CD4-positive, alpha-beta T cell treated with Interleukin-21 for 1 hour (primary cell): ENCODE results near the gene NFATC3.
A peak's percentile ranks its signal among the peaks of the same experiment; 100 is the strongest.

Experiments used
- DNase-seq: peaks from one replicate; pipeline ENCODE4 v3.0.0-alpha.2; 2020

NFATC3 gene

DNA sequence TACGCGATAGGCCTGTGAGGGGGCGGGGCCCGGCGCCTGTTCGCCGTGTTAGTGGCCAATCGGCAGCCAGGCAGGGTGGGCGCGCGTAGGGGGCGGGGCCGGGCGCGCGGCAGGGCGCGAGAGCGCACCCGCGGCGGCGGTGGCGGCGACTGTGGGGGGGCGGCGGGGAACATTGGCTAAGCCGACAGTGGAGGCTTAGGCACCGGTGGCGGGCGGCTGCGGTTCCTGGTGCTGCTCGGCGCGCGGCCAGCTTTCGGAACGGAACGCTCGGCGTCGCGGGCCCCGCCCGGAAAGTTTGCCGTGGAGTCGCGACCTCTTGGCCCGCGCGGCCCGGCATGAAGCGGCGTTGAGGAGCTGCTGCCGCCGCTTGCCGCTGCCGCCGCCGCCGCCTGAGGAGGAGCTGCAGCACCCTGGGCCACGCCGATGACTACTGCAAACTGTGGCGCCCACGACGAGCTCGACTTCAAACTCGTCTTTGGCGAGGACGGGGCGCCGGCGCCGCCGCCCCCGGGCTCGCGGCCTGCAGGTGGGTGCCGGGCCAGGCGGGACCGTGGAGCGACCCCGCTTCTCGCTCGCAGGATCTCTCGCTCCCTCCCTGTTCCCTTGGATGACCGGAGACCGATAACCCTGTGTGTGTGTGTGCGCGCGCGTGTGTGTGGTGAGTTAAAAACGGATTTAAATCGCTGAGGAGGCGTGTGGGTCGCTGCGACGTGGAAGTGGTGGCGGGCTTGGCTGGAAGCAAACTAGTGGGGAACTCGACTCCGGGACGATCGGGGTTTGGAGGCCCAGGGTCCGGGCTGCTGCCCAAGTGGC is at the start of gene NFATC3:
Gene NFATC3 (plus strand): TSS at position 112 of the 813 bp plus-strand sequence. CDS start 312 bp downstream, at position 424.
- peak; percentile 99 for DNase-seq

GRCh38 chr16:68037841-68038597 is 47.2 kb upstream of the NFATC3 start:
- DNase-seq = no peak

DNA sequence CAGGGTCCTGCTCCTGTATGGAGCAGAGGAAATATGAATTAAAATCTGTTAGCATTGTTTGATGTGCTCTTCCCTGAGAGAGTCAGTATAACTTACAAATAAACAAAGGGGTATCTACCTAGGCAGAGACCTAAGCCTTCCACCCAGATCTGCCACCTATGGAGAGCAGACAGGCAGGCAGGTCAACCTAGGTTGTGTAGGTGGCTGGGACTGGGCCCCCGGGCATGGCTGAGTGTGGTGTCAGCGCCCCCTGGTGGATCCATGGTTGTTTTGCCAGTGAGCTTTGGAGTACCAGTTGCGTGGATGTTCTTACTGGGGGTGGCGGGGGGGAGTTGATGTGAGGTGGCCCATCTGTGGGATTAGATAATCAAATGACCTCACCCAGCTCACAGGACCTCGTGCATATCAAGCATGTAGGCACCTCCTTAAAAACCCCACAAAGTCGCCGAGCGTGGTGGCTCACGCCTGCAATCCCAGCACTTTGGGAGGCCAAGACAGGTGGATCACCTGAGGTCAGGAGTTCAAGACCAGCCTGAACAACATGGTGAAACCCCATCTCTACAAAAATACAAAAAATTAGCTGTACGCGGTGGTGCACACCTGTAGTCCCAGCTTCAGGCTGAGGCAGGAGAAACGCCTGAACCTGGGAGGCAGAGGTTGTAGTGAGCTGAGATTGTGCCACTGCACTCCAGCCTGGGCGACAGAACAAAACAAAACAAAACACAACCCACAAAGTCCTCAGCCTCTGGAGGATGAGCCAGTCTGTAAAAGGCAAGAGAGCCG is 44.5 kb upstream of the NFATC3 start:
- DNase-seq = peak; percentile 91

DNA sequence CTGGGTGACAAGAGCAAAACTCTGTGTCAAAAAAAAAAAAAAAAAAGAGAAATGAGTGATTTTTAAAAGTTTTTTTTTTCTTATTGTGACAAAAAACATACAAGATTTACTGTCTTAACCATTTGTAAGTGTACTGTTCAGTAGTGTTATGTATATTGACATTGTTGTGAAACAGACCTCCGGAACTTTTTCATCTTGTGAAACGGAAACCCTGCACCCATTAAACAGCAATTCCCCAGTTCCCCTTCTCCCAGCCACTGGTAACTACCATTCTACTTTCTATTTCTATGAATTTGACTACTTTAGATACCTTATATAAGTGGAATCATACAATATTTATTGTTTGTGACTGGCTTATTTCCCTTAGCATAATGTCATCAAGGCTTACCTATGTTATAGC is 43.4 kb upstream of the NFATC3 start:
- no peak for DNase-seq

DNA sequence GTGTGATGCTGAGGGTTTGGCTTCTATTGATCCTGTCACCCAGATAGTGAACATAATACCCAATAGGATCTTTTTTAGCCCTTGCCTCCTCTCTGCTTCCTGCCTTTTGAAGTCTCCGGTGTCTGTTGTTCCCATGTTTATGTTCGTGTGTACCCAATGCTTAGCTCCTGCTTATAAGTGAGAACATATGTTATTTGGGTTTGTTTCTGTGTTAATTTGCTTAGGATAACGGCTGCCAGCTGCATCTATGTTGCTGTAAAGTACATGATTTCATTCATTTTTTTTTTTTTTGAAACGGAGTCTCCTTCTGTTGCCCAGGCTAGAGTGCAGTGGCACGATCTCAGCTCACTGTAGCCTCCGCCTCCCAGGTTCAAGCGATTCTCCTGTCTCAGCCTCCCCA is 39.1 kb upstream of the NFATC3 start:
- no peak for DNase-seq

DNA sequence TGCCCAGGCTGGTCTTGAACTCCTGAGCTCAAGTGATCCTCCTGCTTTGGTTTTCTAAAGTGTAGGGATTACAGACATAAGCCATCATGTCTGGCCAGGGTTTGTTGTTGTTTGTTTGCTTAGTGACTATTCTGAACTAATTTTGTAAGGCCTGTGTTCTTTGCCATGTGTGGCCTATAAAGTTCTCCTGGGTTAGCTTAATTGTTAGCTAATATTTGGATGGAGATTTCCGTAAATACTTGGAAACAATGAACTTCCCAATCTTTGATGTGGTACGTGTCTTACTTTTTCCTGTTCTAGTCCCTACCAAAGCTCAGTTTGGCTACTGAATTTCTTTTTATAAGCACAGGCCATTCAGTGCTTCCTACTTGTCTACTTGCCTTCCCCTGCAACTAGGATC is 37.2 kb upstream of the NFATC3 start:
- no peak for DNase-seq

GRCh38 chr16:68049449-68049848 is 35.7 kb upstream of the NFATC3 start:
- no peak for DNase-seq

DNA sequence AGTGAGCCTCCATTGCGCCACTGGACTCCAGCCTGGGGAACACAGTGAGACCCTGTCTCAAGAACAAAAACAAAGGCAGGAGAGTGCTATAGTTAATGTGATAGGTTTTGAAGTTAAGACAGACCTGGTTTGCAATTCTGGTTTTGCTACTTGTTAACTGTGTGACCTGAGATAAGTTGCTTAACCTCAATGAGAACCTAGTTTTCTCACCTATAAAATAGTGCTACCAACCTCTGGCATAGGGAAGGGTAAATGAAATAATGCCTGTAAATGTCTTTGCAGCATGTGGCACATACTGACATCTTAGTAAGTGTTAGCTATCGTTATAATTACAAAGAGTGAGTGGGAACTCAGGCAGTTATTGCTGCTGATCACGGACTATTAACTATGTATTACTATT is 29.8 kb upstream of the NFATC3 start:
- DNase-seq = no peak

DNA sequence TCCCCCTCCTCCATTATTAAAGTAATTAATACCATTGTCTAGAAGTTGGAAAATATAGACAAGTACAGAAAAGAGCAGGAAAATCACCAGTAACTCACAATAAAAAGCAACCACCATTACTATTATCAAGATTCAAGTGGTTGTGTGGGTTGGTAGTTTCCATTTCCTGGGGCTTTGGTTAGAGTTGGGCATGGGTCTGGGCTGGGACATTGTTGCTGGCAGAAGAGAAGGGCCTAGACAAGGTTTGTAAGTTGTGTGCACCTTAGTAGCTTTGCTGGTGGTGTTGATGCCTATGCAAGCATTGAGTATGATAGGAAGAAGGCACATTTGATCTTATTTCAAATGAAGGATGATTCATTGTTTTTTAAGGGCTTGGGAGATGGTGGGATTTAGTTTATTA is 25.4 kb upstream of the NFATC3 start:
- no peak for DNase-seq

GRCh38 chr16:68061396-68061795 is 23.8 kb upstream of the NFATC3 start:
- no peak for DNase-seq

DNA sequence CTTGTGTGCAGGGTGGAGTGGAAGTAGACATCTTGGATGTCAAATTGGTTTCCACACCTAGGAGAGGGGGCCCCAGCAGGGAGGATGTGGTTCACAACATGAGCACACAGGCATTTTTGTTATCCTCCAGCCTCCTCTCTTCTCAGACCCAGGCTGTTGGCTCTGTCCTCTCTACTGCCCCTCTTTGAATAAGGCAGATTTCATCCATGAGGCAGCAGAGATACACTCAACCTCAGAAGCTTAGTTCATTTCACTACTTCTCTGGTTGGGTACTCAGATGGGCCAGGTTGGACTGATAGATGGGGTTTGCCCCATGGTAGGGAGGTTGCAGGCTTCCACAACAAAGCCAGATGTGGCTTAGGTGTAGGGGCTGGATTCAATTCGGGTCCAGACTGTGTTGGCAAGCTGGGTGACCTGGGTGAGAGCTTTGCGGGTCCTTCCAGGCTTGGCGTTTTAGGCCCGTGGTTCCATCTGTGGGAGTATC is 22.2 kb upstream of the NFATC3 start:
- DNase-seq = peak; percentile 58

DNA sequence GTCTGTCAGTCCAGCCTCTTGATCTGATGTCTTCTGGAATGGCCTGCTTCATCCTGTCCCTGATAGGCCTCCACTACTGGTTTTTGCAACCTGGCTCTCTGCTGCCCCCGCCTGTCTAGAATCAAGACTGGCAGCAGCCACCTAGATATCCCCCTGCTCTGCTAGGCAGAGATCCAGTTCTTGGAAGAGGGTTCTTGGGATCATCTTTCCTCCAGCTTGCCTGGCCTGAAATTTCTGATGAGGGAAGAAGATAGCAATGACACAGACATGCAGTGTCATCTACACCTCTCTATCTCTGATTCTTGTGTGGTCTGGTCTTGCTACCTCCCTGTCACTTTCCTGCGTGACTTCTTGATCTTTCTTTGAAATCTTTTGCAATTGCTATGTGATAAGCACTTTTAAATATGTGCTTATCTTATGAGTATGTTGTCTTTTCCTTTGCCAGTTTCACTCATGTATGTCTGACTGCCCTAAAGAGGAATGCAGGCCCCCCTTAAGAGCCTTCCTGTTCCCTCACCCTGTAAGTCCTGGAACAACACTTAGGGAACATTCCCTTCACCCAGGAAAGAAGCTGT is 20.3 kb upstream of the NFATC3 start:
- peak; percentile 81 for DNase-seq

DNA sequence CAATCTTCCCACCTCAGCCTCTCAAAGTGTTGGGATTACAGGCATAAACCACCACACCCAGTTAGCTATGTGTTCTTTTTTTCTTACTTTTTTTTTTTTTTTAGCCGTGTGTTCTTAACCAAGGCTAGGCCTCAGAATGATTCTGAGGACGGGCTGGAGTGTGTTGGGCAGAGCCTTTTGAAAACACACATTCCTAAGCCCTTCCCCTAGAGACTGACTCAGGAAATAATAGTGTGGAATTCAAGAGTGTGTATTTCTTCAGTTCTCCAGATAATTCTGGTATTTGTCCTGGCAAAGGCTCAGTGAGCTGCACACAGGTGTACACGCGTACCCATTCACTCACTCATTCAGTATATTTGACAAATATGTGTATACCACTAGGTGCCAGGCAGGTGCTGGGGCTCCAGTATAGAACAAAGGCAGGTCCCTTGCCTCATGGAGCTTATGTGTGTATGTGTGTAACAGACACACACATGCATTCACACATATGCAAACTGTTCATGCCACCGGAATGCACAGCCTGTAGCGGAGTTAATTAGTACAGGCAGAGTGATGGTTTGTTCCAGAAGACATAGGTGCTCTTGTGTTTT is 19.4 kb upstream of the NFATC3 start:
- no peak for DNase-seq

GRCh38 chr16:68066763-68067162 is 18.4 kb upstream of the NFATC3 start:
- DNase-seq = no peak

DNA sequence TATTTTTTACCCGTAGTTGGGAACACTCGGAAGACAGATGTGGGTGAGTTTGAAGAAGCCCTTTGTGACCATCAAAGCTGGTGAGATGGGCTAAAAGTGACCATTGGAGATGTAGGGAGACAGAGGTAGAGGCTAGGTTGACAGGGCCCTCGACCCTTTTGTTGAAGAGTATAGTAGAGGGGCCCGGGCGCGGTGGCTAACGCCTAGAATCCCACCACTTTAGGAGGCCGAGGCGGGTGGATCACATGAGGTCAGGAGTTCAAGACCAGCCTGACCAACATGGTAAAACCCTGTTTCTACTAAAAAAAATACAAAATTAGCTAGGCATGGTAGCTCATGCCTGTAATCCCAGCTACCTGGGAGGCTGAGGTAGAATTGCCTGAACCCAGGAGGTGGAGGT is 16.2 kb upstream of the NFATC3 start:
- no peak for DNase-seq

DNA sequence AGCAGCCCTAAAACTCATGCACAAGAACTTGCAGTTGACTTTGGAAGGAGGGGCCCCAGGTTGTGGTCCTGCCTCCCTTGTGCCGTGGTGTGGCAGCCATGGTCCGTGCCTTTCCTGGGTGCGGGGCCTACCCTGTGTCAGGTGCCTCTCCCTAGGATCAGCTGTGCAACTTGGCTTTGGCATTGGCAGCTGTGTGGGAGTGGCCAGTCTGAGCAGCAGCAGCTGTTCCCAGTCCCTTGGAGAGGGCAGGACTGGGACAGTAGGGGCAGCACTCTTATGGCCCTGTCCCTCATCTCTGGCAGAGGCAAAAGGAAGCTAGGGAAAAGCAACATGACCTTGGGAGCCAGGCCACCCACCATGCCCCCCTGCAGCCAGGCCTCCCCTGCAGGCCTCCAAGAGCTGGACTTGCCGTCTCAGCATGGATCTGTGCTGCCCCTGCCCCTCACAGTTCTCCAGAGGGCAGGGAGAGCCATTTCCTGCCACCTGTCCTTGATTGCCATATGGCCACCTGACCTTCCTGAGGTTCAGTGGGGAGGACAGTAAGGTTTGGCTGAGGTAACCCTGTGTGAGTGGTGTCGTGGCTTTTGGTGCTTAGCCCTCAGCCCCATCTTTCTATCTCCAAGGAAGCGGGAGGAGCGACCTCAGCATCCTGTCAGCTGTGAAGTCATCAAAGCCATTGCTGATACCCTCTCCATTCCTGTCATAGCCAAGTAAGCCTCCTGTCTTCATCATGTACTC is 15.5 kb upstream of the NFATC3 start:
- DNase-seq = peak; percentile 64

DNA sequence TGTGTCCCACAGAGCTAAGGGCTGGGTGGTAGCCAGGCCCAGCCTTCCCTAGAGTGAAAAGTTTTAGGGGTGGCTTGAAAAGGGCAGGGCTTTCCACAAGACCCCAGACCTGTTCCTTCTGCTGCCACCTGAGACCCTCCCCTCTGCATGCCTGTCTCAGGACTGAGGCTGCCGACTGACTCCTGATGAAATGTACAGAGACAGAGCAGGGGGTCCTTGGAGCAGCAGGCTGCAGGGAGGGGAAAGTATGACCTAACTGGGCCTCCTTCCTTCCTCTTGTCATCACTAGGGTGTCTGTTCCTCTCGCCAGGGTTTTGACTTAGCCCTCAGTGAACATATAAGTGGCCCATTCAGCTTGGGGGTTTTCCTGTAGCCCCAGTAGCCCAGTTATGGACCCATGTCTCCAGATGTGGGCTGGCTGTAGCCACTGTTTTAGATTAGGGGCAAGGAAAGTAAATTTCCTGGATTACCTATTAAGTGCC is 14.9 kb upstream of the NFATC3 start:
- no peak for DNase-seq

DNA sequence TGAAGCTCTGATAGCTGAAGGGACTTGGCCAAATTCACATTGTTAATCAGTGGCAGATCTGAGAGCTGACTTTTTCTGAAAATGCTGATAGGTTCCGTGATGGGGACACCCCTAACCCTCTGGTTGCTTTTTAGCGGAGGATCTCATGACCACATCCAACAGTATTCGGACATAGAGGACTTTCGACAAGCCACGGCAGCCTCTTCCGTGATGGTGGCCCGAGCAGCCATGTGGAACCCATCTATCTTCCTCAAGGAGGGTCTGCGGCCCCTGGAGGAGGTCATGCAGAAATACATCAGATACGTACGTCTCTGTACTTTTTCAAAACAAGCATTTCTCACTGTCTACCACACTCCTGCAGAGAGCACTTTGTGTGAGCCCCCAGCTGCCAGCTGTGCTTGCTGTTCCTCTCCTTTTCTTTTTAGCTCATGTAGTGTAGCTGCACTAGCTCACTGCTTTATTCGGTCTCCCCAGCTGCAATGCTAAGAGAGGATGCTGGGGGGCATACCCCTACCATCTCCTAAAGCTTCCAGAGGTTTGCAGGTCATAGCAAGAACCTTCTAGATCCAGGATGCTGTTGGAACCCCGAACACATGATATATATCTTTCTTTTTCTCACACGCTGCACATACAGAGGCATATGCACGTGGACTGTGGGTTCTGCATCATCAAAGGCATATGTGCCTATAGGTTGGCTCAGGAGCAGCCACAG is 14.2 kb upstream of the NFATC3 start:
- no peak for DNase-seq

DNA sequence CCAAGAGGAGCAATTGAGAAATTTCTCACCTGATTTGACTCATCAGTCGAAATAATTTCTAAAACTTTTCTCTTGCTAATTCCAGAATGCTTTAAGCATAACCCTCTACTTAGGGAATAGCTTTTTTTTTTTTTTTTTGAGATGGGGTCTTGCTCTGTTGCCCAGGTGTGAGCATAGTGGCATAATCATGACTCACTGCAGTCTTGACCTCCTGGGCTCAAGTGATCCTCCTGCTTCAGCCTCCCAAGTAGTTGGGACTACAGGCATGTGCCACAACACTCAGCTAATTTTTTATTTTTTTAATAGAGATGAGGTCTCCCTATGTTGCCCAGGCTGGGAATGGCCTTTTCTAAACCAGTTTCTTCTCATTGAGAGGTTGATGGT is 13.7 kb upstream of the NFATC3 start:
- no peak for DNase-seq

DNA sequence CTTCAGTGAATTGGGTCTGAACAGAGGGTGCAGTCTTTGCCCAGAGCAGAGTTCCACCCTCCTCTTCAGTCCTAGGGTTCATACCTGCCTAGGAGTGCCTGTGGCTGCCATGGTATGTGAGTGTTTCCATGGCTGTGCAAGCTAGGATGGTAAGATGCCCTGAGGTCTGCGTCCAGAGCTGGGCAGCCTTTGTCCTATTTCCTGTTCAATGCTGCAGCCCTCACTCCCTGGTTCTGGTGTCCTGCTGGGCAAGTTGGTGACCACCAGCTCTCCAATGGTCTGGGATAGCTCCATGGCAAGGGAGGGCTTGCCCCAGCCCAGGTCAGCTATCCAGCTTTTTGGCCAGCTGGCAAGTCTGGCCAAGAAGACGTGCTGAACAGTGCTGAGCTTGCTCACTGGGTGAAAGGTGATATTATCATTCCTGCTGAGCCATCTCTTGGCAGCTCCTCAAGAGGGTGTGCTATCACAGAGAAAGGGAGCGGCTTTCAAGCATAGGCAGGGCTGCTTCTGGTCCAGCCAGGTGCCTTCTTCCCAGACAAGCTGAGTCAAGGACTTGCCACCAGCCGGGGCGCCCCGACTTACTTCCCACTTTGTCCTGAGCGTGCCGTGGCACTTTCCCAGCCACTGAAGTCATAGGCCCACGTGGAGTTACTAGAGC is 13.0 kb upstream of the NFATC3 start:
- no peak for DNase-seq
